HG03108 (cell line): ENCODE data around the gene KIF3B.
"Not testable (repeated sequence)": the region's sequence is repeated elsewhere in the genome, so short reads cannot be mapped to it uniquely, and the experiment has no call there.

ENCODE experiments used
- ATAC-seq: cut with Tn5 transposase; IDR thresholded peaks from one replicate; pipeline ENCODE4 v1.9.1; 2021; ENCODE audit warnings: moderate library complexity; ENCODE audit not compliant: unreplicated experiment

Gene KIF3B

GRCh38 chr20:32327087-32327681, 49.7 kb downstream of the KIF3B start:
- ATAC-seq: no peak

- ATAC-seq: no peak
Observed at GRCh38 chr20:32329817-32330554, 52.5 kb downstream of the KIF3B start.

GRCh38 chr20:32330555-32330897, 53.1 kb downstream of the KIF3B start:
- no peak for ATAC-seq

GRCh38 chr20:32332614-32333013, 55.2 kb downstream of the KIF3B start:
- peak; percentile 4 for ATAC-seq

GRCh38 chr20:32333181-32333987, 55.9 kb downstream of the KIF3B start:
- peak; percentile 60 for ATAC-seq

GRCh38 chr20:32333988-32334885, 56.8 kb downstream of the KIF3B start:
- no peak for ATAC-seq

GRCh38 chr20:32336918-32337347, 59.5 kb downstream of the KIF3B start:
- no peak for ATAC-seq

GRCh38 chr20:32337937-32338661, 60.6 kb downstream of the KIF3B start:
- ATAC-seq: no peak

GRCh38 chr20:32338665-32339064, 61.2 kb downstream of the KIF3B start:
- ATAC-seq: no peak

GRCh38 chr20:32339116-32339515, 61.7 kb downstream of the KIF3B start:
- no peak for ATAC-seq

GRCh38 chr20:32341053-32341452, 63.6 kb downstream of the KIF3B start:
- ATAC-seq: not testable (repeated sequence)

GRCh38 chr20:32343439-32343838, 66.0 kb downstream of the KIF3B start:
- no peak for ATAC-seq

GRCh38 chr20:32344835-32345506, 67.5 kb downstream of the KIF3B start:
- no peak for ATAC-seq

- ATAC-seq: no peak
Observed at GRCh38 chr20:32348207-32348606, 70.8 kb downstream of the KIF3B start.

GRCh38 chr20:32350421-32350820, 73.0 kb downstream of the KIF3B start:
- no peak for ATAC-seq

GRCh38 chr20:32352121-32352720, 74.8 kb downstream of the KIF3B start:
- no peak for ATAC-seq

GRCh38 chr20:32353848-32354496, 76.5 kb downstream of the KIF3B start:
- no peak for ATAC-seq

- ATAC-seq: peak; percentile 25
Observed at GRCh38 chr20:32354592-32355416, 77.4 kb downstream of the KIF3B start.
